SK-N-SH treated with all-trans-retinoic acid at 6 μM for 48 hours (cell line): Measurements from ENCODE around the gene DRD2.
A peak's percentile ranks its signal among the peaks of the same experiment; 100 is the strongest.

Experiments
- ATAC-seq: fragments of 200-7000 bp; cut with Tn5 transposase; 3 replicates; pipeline ENCODE4 v1.9.1; 2020; ENCODE audit warnings: mild to moderate bottlenecking, moderate library complexity
- ARNTL ChIP-seq: fragments of 450-650 bp; formaldehyde crosslinking; IDR thresholded peaks from 2 replicates; pipeline ENCODE4 v1.5.0; 2020; ENCODE audit warnings: low read depth, mild to moderate bottlenecking, moderate library complexity, borderline replicate concordance
- BACH2 ChIP-seq: fragments of 250-450 bp; sonication (Bioruptor Pico); IDR thresholded peaks from 2 replicates; pipeline ENCODE4 v1.9.0; 2021; ENCODE audit warnings: mild to moderate bottlenecking, borderline replicate concordance
- CREB5 ChIP-seq: fragments of 250-450 bp; sonication (Bioruptor Pico); IDR thresholded peaks from 2 replicates; pipeline ENCODE4 v1.5.1; 2020; ENCODE audit warnings: low read depth, mild to moderate bottlenecking, moderate library complexity
- CSDC2 ChIP-seq: fragments of 250-450 bp; sonication (Bioruptor Pico); IDR thresholded peaks from 2 replicates; pipeline ENCODE4 v1.5.0; 2020; ENCODE audit warnings: mild to moderate bottlenecking, moderate library complexity
- CSRNP3 ChIP-seq: fragments of 250-450 bp; sonication (Bioruptor Pico); IDR thresholded peaks from 2 replicates; pipeline ENCODE4 v1.5.1; 2021; ENCODE audit warnings: mild to moderate bottlenecking, moderate library complexity
- GLIS3 ChIP-seq: fragments of 250-450 bp; sonication (Bioruptor Pico); IDR thresholded peaks from 2 replicates; pipeline ENCODE4 v1.5.0; 2020; ENCODE audit warnings: mild to moderate bottlenecking, moderate library complexity
- ISL1 ChIP-seq: fragments of 250-450 bp; sonication (Bioruptor Pico); IDR thresholded peaks from 2 replicates; pipeline ENCODE4 v2.1.2; 2022; ENCODE audit warnings: mild to moderate bottlenecking, moderate library complexity
- OSR1 ChIP-seq: fragments of 250-450 bp; sonication (Bioruptor Pico); IDR thresholded peaks from 2 replicates; pipeline ENCODE4 v1.8.0; 2022; ENCODE audit warnings: moderate library complexity, mild to moderate bottlenecking, inconsistent platforms
- PATZ1 ChIP-seq: fragments of 250-450 bp; sonication (Bioruptor Pico); IDR thresholded peaks from 2 replicates; pipeline ENCODE4 v1.8.0; 2020; ENCODE audit warnings: mild to moderate bottlenecking, moderate library complexity, borderline replicate concordance
- POU6F1 ChIP-seq: fragments of 250-450 bp; sonication (Bioruptor Pico); IDR thresholded peaks from 2 replicates; pipeline ENCODE4 v1.8.0; 2021; ENCODE audit warnings: low read depth, mild to moderate bottlenecking, moderate library complexity, borderline replicate concordance
- PPARA ChIP-seq: fragments of 250-450 bp; sonication (Bioruptor Pico); IDR thresholded peaks from 2 replicates; pipeline ENCODE4 v1.5.0; 2020; ENCODE audit warnings: mild to moderate bottlenecking, borderline replicate concordance
- RARB ChIP-seq: fragments of 250-450 bp; sonication (Bioruptor Pico); IDR thresholded peaks from 2 replicates; pipeline ENCODE4 v1.8.0; 2021; ENCODE audit warnings: mild to moderate bottlenecking, moderate library complexity
- SNAI2 ChIP-seq: fragments of 250-450 bp; sonication (Bioruptor Pico); IDR thresholded peaks from 2 replicates; pipeline ENCODE4 v1.5.0; 2020; ENCODE audit warnings: mild to moderate bottlenecking, moderate library complexity
- TCF4 ChIP-seq: fragments of 250-450 bp; sonication (Bioruptor Pico); IDR thresholded peaks from 2 replicates; pipeline ENCODE4 v1.8.0; 2021; ENCODE audit warnings: mild to moderate bottlenecking, moderate library complexity, borderline replicate concordance
- TOX ChIP-seq: fragments of 250-450 bp; sonication (Bioruptor Pico); IDR thresholded peaks from 2 replicates; pipeline ENCODE4 v1.8.0; 2021; ENCODE audit warnings: mild to moderate bottlenecking, moderate library complexity, borderline replicate concordance
- ZC3H10 ChIP-seq: fragments of 250-450 bp; sonication (Bioruptor Pico); IDR thresholded peaks from 2 replicates; pipeline ENCODE4 v1.5.1; 2021; ENCODE audit warnings: mild to moderate bottlenecking, moderate library complexity
- ZFP3 ChIP-seq: fragments of 250-450 bp; sonication (Bioruptor Pico); IDR thresholded peaks from 2 replicates; pipeline ENCODE4 v1.5.0; 2020; ENCODE audit warnings: mild to moderate bottlenecking, moderate library complexity
- ZFP30 ChIP-seq: fragments of 450-650 bp; formaldehyde crosslinking; IDR thresholded peaks from 2 replicates; pipeline ENCODE4 v1.5.0; 2022; ENCODE audit warnings: mild to moderate bottlenecking, moderate library complexity
- ZNF565 ChIP-seq: fragments of 450-650 bp; formaldehyde crosslinking; conservative IDR thresholded peaks from 2 replicates; pipeline ENCODE4 v1.5.0; 2020; ENCODE audit warnings: low read depth, mild to moderate bottlenecking, moderate library complexity
- ZNF70 ChIP-seq: fragments of 450-650 bp; formaldehyde crosslinking; IDR thresholded peaks from 2 replicates; pipeline ENCODE4 v1.5.0; 2020; ENCODE audit warnings: mild to moderate bottlenecking, moderate library complexity

The DRD2 gene

DNA sequence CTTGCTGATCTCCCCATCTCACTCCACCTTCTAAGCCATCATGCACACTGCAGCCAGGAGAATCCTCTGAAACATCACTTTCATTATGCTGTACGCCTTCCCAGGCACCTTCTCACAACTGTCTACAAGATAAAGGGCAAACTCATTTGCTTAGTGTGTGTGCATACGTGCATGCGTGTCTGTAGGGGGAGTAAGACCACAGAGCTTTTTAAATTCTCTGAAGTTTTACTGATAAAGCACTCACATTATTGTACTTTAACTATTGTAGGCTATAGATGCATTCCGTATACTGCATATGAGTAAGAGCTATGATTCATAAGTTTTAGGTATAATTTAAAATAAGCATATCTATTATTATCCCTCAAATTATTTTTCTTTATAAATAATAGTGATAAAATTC lies 102.9 kb downstream of the DRD2 start:
- ATAC-seq, result no peak
- TF ChIP-seq ZC3H10 (CRISPR knock-in tag), result no peak

DNA sequence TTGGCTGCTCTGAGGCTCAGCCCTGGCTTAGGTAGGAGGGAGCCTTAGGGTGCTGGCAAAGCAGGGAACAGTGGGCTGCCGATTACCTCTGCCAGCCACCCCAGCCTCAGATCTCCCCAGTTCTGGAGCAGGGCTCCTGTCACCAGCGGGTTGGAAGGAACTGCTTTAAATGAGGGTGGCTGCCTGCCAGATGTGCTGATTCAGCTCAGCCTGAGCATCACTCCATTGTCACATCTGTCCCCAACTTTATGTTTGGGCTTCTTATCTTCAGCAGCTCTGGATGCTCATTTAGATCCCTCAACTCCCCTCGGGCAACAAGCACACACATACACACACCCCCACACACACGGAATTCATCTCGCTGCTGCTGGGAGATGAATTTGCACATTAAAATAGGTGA lies 104.6 kb downstream of the DRD2 start:
- ATAC-seq, result peak; percentile 22; the same call in 1 of the 3 replicates
- TF ChIP-seq ARNTL (no peak), TCF4 (CRISPR knock-in tag) (0 out of 2 replicates have a peak, but pooled peaks have one; percentile 16)

GRCh38 chr11:113369411-113369810 lies 105.8 kb downstream of the DRD2 start:
- no peak for ATAC-seq
- TF ChIP-seq TCF4 (CRISPR knock-in tag) (no peak), PPARA (CRISPR knock-in tag) (no peak), PATZ1 (CRISPR knock-in tag) (no peak), ZNF70 (no peak), BACH2 (CRISPR knock-in tag) (no peak)

DNA sequence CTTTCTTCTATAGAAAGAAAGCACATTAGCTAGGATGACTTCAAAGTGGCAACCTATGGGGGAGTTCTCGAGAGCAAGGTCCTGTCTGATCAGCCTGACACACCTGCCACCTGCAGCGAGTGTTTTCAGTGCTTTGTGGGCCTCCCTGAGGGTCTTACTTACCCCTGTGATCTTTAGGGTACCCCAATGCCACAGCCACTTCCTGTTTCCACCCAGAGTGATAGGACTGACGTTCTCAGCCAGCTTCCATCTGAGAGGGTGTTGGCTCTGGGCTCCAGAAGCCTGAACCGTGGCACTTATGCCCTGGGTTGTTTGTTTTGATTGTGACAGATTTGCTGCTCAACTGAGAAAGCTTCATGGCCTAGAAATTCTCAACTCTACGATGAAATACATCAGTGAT lies 109.3 kb downstream of the DRD2 start:
- TF ChIP-seq TOX (CRISPR knock-in tag) (no peak), GLIS3 (CRISPR knock-in tag) (no peak), ISL1 (CRISPR knock-in tag) (no peak), PPARA (CRISPR knock-in tag) (no peak), ZFP30 (CRISPR knock-in tag) (no peak), CSRNP3 (CRISPR knock-in tag) (no peak), POU6F1 (no peak), SNAI2 (CRISPR knock-in tag) (no peak), ZFP3 (no peak), RARB (no peak)
- ATAC-seq, result no peak

DNA sequence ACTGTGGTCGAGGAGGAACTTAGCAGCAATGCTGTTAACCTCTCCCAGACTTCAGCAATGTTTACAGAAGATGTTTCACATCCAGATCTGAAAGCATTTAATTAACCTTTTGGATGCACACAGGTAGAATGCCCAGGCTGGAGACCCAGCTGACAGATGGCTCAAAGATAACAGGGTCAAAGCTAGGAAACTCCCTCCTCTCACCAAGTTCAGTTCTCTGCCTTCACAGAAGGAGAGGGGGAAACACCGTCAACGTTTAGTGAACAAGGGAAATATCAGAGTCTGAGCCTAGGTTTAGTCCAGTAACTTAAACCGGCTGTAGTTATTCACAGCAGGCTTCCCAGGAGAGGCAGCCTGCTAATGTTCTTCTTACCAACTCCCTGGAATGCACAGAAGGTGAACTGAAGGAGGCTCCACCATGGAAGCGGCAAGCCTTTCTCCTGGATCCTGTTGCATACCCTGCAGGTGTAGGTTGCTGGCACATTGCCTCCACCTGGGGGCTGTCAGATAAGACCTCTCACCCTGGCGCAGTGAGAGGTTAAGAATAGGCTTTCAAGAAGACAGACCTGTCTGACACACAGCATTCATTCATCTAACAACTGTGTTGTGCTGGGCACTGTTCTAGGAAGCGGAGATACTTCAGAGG lies 111.1 kb downstream of the DRD2 start:
- ATAC-seq, result no peak
- TF ChIP-seq CSDC2 (CRISPR knock-in tag) (no peak), RARB (no peak), CREB5 (no peak), BACH2 (CRISPR knock-in tag) (no peak), ZFP3 (no peak), SNAI2 (CRISPR knock-in tag) (no peak), OSR1 (no peak), POU6F1 (no peak), ZFP30 (CRISPR knock-in tag) (no peak), ZC3H10 (CRISPR knock-in tag) (no peak), CSRNP3 (CRISPR knock-in tag) (no peak), ZNF565 (CRISPR knock-in tag) (no peak), GLIS3 (CRISPR knock-in tag) (no peak), PATZ1 (CRISPR knock-in tag) (no peak)
